Neural cell (in vitro differentiated cells): ENCODE results near the gene ZWILCH. TPM values are rescaled to one million over a fixed set of nuclear protein-coding genes. Genes with fewer than 3 reads are reported as not detected.
"Not testable (repeated sequence)": the region's sequence is repeated elsewhere in the genome, so short reads cannot be mapped to it uniquely, and the experiment has no call there.

Experiments
- H2AFZ ChIP-seq: fragments of 200-600, 300-800 bp; sonication (generic), shearing (Covaris generic); 2 replicates; pipeline ENCODE4 v1.6.0; 2014; ENCODE audit warnings: low read depth, mild to moderate bottlenecking, antibody characterized with exemption, low read length, moderate library complexity
- H3F3A ChIP-seq: fragments of 200-600 bp; shearing (Covaris generic); 2 replicates; pipeline ENCODE4 v1.6.1; 2016; ENCODE audit warnings: mild to moderate bottlenecking, moderate library complexity, mixed read lengths, antibody characterized with exemption, low read length; ENCODE audit not compliant: insufficient read depth, poor library complexity, severe bottlenecking
- H3K27ac ChIP-seq: fragments of 200-600, 300-800 bp; sonication (generic), shearing (Covaris generic); 2 replicates; pipeline ENCODE4 v1.5.1; 2014; ENCODE audit warnings: mild to moderate bottlenecking, low read length, moderate library complexity
- H3K27me3 ChIP-seq: fragments of 300-800, 200-600 bp; sonication (generic), shearing (Covaris generic); 2 replicates; pipeline ENCODE4 v1.6.0; 2014; ENCODE audit warnings: mild to moderate bottlenecking, low read depth, low read length, moderate library complexity; ENCODE audit not compliant: insufficient read depth
- H3K36me3 ChIP-seq: fragments of 300-800, 200-600 bp; sonication (generic), shearing (Covaris generic); 2 replicates; pipeline ENCODE4 v1.5.1; 2014; ENCODE audit warnings: mild to moderate bottlenecking, antibody characterized with exemption, low read length, moderate library complexity; ENCODE audit not compliant: insufficient read depth
- H3K4me2 ChIP-seq: fragments of 300-800, 200-600 bp; sonication (generic), shearing (Covaris generic); 2 replicates; pipeline ENCODE4 v1.6.0; 2014; ENCODE audit warnings: mild to moderate bottlenecking, low read length
- H3K4me3 ChIP-seq: fragments of 300-800, 200-600 bp; sonication (generic), shearing (Covaris generic); 2 replicates; pipeline ENCODE4 v1.5.1; 2014; ENCODE audit warnings: mild to moderate bottlenecking, low read length, moderate library complexity
- H3K79me2 ChIP-seq: fragments of 200-600 bp; shearing (Covaris generic); replicated peaks from 2 replicates; pipeline ENCODE4 v1.6.0; 2014; ENCODE audit warnings: mild to moderate bottlenecking, low read length, moderate library complexity; ENCODE audit not compliant: insufficient read depth
- H3K9ac ChIP-seq: fragments of 300-800, 200-600 bp; sonication (generic), shearing (Covaris generic); 2 replicates; pipeline ENCODE4 v1.6.1; 2016; ENCODE audit warnings: mild to moderate bottlenecking, low read length, mixed read lengths
- H3K9me2 ChIP-seq: fragments of 200-600 bp; shearing (Covaris generic); 2 replicates; pipeline ENCODE4 v1.6.1; 2016; ENCODE audit warnings: mild to moderate bottlenecking, low read length, mixed read lengths; ENCODE audit not compliant: insufficient read depth
- H3K9me3 ChIP-seq: fragments of 200-600, 300-800 bp; sonication (generic), shearing (Covaris generic); 2 replicates; pipeline ENCODE4 v1.6.1; 2016; ENCODE audit warnings: mild to moderate bottlenecking, mixed run types, low read length, moderate library complexity, mixed read lengths
- H4K20me1 ChIP-seq: fragments of 200-600 bp; shearing (Covaris generic); 2 replicates; pipeline ENCODE4 v1.6.1; 2016; ENCODE audit warnings: mild to moderate bottlenecking, mixed run types; ENCODE audit not compliant: insufficient read depth
- EP300 ChIP-seq: fragments of 450-650 bp; conservative IDR thresholded peaks from 2 replicates; pipeline ENCODE4 v1.6.1; 2014; ENCODE audit warnings: antibody characterized with exemption, mild to moderate bottlenecking, moderate library complexity; ENCODE audit not compliant: poor library complexity, severe bottlenecking
- EZH2 ChIP-seq: fragments of 200-600, 300-800 bp; shearing (Covaris generic), sonication (generic); IDR thresholded peaks from 2 replicates; pipeline ENCODE4 v1.6.1; 2014; ENCODE audit warnings: antibody characterized with exemption, low read length, borderline replicate concordance, mild to moderate bottlenecking; ENCODE audit not compliant: insufficient read depth, poor library complexity, severe bottlenecking
- MXI1 ChIP-seq: fragments of 450-650 bp; conservative IDR thresholded peaks from 2 replicates; pipeline ENCODE4 v1.6.1; 2014; ENCODE audit warnings: antibody characterized with exemption, mild to moderate bottlenecking; ENCODE audit not compliant: poor library complexity, severe bottlenecking
- POLR2AphosphoS5 ChIP-seq: IDR thresholded peaks from 2 replicates; pipeline ENCODE4 v1.6.1; 2012
- RAD21 ChIP-seq: fragments of 450-650 bp; conservative IDR thresholded peaks from 2 replicates; pipeline ENCODE4 v1.6.1; 2014; ENCODE audit warnings: antibody characterized with exemption, mild to moderate bottlenecking, moderate library complexity
- SMC3 ChIP-seq: fragments of 450-650 bp; conservative IDR thresholded peaks from 2 replicates; pipeline ENCODE4 v1.6.1; 2014; ENCODE audit warnings: antibody characterized with exemption, mild to moderate bottlenecking, moderate library complexity; ENCODE audit not compliant: poor library complexity
- TAF1 ChIP-seq: IDR thresholded peaks from 2 replicates; pipeline ENCODE4 v1.6.1; 2012; ENCODE audit warnings: low read depth
- polyA plus RNA-seq: library from polyadenylated mRNA; depleted of rRNA; stranded (reverse); fragments of >200 nt; gene quantifications from 2 replicates; pipeline ENCODE4 v1.2.3, GENCODE V29; 2014
- TF ChIP-seq, protein P1 (sequence below): fragments of 450-650 bp; IDR thresholded peaks from 2 replicates; pipeline ENCODE4 v1.5.1; 2014; ENCODE audit warnings: antibody characterized with exemption, mild to moderate bottlenecking, moderate library complexity; ENCODE audit not compliant: poor library complexity, severe bottlenecking
- TF ChIP-seq, protein P2 (sequence below): IDR thresholded peaks from 2 replicates; pipeline ENCODE4 v1.6.1; 2012; ENCODE audit warnings: borderline replicate concordance

ZWILCH gene
- polyA plus RNA-seq, 1 donor from 2014 or later, result 63.1 TPM

DNA sequence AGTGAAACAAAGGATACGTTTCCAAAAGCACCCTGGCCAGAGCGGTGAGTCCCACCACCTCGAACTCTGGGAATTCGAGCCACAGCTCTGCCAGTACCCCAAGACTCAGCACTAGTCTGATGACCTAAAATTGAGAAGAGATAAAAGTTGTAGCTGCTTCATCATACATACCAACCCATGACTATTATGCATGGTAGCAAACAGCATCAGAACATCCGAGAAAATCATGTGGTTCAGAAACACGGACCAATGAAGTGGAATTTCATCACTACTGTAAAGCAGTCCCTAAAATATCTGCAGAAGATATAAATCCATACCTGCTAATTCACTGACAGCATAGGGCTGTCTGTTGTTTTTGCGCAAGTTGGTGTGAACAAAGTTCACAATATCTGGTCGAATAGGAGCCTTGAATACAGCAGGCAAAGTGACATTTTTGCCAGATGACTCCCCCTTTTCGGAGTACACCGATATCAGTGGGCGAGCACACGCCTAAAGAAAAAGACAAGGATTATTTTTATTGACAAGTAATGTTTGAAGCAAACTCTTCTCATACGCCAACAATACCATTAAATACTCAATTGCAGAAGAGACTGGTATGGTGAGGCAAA is 2.0 kb upstream of the ZWILCH start:
- H3K9me3 ChIP-seq, H3K27me3 ChIP-seq, H3K27ac ChIP-seq, H3K9me2 ChIP-seq, H2AFZ ChIP-seq, H4K20me1 ChIP-seq, H3F3A ChIP-seq, H3K36me3 ChIP-seq: not testable (repeated sequence)
- peak overlapping the region; percentile 84 for H3K9ac ChIP-seq
- peaks cover 42% of the 10 kb centered on the region for H3K79me2 ChIP-seq
- H3K4me3 ChIP-seq, result peak overlapping the region; percentile 83
- H3K4me2 ChIP-seq, result peak overlapping the region; percentile 99

DNA sequence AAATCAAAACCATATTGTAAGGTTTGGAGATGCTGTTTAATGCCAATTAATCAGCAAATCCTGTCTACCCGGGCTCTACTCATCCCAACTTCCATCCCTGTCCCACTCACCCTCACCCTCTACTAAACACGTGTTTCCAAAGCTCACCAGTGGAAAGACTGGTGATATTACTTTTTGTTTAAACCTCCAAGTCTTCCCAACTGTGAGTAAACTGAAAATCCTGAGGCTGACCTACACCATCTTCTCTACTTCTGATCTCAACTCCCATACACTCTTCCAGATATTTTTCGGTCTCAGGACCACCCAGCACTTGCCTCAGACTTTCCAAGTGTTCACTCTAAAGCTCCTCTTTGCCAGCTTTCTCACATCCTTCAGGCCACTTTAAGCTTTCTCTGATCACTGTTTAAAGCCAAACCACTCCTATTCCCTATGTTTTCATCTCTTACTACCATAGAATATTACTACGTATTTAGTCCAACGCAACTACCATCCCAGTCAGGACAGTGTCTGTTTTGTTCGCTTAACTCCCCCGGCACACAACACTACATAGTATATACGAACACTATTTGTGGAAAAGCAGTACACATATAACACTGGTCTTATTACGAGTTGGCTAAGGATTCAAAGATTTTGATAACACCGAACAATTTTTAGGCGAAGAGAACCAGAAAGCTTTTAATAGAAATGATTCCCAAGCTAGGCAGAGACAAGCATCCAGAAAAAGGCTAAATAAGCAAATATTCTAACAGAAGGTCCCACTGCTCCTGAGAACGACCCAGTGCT is 1.2 kb upstream of the ZWILCH start:
- Histone ChIP-seq H3K79me2 (peaks cover 42% of the 10 kb centered on the region), H4K20me1 (no peaks in the 10 kb centered on the region), H3K9ac (peak overlapping the region; percentile 84), H3F3A (no peaks in the 10 kb centered on the region), H3K36me3 (peaks cover 6% of the 10 kb centered on the region), H3K4me3 (peak overlapping the region; percentile 83), H3K4me2 (peak overlapping the region; percentile 99), H2AFZ (peak overlapping the region; percentile 96), H3K9me2 (no peaks in the 10 kb centered on the region), H3K27ac (peak overlapping the region; percentile 83), H3K27me3 (no peaks in the 10 kb centered on the region), H3K9me3 (no peaks in the 10 kb centered on the region)
- TF ChIP-seq TAF1 (no peak), EP300 (no peak), POLR2AphosphoS5 (no peak), MXI1 (no peak), EZH2 (no peak), RAD21 (no peak), SMC3 (no peak)
- TF ChIP-seq, protein P1, sequence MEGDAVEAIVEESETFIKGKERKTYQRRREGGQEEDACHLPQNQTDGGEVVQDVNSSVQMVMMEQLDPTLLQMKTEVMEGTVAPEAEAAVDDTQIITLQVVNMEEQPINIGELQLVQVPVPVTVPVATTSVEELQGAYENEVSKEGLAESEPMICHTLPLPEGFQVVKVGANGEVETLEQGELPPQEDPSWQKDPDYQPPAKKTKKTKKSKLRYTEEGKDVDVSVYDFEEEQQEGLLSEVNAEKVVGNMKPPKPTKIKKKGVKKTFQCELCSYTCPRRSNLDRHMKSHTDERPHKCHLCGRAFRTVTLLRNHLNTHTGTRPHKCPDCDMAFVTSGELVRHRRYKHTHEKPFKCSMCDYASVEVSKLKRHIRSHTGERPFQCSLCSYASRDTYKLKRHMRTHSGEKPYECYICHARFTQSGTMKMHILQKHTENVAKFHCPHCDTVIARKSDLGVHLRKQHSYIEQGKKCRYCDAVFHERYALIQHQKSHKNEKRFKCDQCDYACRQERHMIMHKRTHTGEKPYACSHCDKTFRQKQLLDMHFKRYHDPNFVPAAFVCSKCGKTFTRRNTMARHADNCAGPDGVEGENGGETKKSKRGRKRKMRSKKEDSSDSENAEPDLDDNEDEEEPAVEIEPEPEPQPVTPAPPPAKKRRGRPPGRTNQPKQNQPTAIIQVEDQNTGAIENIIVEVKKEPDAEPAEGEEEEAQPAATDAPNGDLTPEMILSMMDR, result no peak
- TF ChIP-seq, protein P2, sequence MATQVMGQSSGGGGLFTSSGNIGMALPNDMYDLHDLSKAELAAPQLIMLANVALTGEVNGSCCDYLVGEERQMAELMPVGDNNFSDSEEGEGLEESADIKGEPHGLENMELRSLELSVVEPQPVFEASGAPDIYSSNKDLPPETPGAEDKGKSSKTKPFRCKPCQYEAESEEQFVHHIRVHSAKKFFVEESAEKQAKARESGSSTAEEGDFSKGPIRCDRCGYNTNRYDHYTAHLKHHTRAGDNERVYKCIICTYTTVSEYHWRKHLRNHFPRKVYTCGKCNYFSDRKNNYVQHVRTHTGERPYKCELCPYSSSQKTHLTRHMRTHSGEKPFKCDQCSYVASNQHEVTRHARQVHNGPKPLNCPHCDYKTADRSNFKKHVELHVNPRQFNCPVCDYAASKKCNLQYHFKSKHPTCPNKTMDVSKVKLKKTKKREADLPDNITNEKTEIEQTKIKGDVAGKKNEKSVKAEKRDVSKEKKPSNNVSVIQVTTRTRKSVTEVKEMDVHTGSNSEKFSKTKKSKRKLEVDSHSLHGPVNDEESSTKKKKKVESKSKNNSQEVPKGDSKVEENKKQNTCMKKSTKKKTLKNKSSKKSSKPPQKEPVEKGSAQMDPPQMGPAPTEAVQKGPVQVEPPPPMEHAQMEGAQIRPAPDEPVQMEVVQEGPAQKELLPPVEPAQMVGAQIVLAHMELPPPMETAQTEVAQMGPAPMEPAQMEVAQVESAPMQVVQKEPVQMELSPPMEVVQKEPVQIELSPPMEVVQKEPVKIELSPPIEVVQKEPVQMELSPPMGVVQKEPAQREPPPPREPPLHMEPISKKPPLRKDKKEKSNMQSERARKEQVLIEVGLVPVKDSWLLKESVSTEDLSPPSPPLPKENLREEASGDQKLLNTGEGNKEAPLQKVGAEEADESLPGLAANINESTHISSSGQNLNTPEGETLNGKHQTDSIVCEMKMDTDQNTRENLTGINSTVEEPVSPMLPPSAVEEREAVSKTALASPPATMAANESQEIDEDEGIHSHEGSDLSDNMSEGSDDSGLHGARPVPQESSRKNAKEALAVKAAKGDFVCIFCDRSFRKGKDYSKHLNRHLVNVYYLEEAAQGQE, result no peak
